ENCODE data around the gene NFKB2.
A peak's percentile ranks its signal among the peaks of the same experiment; 100 is the strongest.

NFKB2 gene

GRCh38 chr10:102400076-102400475 is 4.6 kb downstream of the NFKB2 start:
- H3K4me3 Mint-ChIP-seq = no peak overlapping the region
- H3K9me3 Mint-ChIP-seq = no peaks in the 10 kb centered on the region
- peak overlapping the region; percentile 63 for H3K27ac Mint-ChIP-seq
- peaks cover 47% of the 10 kb centered on the region for H3K36me3 Mint-ChIP-seq (ENCODE audit: low read depth)
- H3K27me3 Mint-ChIP-seq (ENCODE audit: low read depth) = no peaks in the 10 kb centered on the region
- peaks cover 34% of the 10 kb centered on the region for H3K4me1 Mint-ChIP-seq (ENCODE audit: low read depth)

DNA sequence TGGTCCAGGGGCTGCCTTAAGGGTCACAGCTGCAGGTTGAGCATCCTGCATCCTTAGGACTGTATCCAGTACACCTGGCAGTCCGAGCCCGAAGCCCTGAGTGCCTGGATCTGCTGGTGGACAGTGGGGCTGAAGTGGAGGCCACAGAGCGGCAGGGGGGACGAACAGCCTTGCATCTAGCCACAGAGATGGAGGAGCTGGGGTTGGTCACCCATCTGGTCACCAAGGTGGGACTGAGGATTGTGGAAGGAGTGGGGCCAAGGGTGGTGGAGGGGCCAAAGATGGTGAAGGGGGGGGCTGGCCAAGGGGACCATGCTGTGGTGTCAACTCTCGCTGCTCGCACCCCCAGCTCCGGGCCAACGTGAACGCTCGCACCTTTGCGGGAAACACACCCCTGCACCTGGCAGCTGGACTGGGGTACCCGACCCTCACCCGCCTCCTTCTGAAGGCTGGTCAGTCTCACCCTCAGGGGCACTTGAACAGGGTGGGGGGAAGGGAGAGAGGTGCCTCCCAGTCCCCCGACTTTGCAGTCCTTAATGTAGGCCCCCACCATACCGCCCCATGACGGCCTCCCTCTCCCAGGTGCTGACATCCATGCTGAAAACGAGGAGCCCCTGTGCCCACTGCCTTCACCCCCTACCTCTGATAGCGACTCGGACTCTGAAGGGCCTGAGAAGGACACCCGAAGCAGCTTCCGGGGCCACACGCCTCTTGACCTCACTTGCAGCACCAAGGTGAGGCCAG is 5.3 kb downstream of the NFKB2 start:
- no peak overlapping the region for H3K4me3 Mint-ChIP-seq

DNA sequence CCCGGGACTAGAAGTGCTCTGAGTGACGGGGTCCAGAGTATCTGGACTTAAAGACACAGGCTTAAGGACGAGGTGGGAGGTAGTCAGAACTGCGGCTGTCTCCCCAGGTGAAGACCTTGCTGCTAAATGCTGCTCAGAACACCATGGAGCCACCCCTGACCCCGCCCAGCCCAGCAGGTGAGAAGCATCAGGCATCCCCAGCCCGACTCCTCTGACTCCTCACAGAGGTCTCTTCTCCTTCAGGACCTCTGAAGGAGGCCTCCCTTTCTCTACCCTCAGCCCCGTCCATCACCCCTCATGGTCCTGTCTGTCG is 5.8 kb downstream of the NFKB2 start:
- H3K27ac Mint-ChIP-seq = no peak overlapping the region
- H3K27me3 Mint-ChIP-seq (ENCODE audit: low read depth) = no peaks in the 10 kb centered on the region
- H3K4me3 Mint-ChIP-seq = no peak overlapping the region
- H3K4me1 Mint-ChIP-seq (ENCODE audit: low read depth) = peaks cover 34% of the 10 kb centered on the region
- no peaks in the 10 kb centered on the region for H3K9me3 Mint-ChIP-seq
- H3K36me3 Mint-ChIP-seq (ENCODE audit: low read depth) = peaks cover 41% of the 10 kb centered on the region

More for the DNA sequence above, 5.3 kb downstream of the NFKB2 start:
- peaks cover 46% of the 10 kb centered on the region for H3K36me3 Mint-ChIP-seq (ENCODE audit: low read depth)
- H3K4me1 Mint-ChIP-seq (ENCODE audit: low read depth) = peaks cover 34% of the 10 kb centered on the region
- no peaks in the 10 kb centered on the region for H3K27me3 Mint-ChIP-seq (ENCODE audit: low read depth)
- H3K27ac Mint-ChIP-seq = no peak overlapping the region
- H3K9me3 Mint-ChIP-seq = no peaks in the 10 kb centered on the region

- H3K27me3 Mint-ChIP-seq (ENCODE audit: low read depth) = no peaks in the 10 kb centered on the region
- no peaks in the 10 kb centered on the region for H3K9me3 Mint-ChIP-seq
- H3K27ac Mint-ChIP-seq = no peak overlapping the region
- peaks cover 36% of the 10 kb centered on the region for H3K36me3 Mint-ChIP-seq (ENCODE audit: low read depth)
- H3K4me1 Mint-ChIP-seq (ENCODE audit: low read depth) = peaks cover 32% of the 10 kb centered on the region
- no peak overlapping the region for H3K4me3 Mint-ChIP-seq
Observed at GRCh38 chr10:102401735-102402511, 6.4 kb downstream of the NFKB2 start.

DNA sequence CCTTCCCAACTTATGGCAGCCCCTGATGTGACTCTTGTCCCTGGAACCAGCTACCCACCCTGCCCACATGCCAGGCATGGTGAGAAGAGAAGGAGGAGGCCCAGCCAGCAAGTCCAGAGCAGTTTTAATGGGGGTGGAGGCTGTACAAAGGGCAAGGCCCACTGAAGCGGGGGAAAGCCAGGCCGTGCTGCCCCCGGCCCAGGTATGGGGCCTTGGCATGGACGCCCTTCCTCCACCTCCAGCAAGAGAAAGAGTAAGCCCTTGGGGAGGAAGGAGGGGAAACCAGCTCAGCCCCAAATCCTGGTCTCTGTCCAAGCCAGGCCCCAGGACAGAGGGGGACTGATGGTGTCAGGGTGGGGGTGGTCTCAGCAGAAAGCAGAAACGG is 7.0 kb downstream of the NFKB2 start:
- no peaks in the 10 kb centered on the region for H3K27me3 Mint-ChIP-seq (ENCODE audit: low read depth)
- no peaks in the 10 kb centered on the region for H3K9me3 Mint-ChIP-seq
- H3K4me1 Mint-ChIP-seq (ENCODE audit: low read depth) = peaks cover 28% of the 10 kb centered on the region
- H3K27ac Mint-ChIP-seq = no peak overlapping the region
- H3K36me3 Mint-ChIP-seq (ENCODE audit: low read depth) = peaks cover 31% of the 10 kb centered on the region
- no peak overlapping the region for H3K4me3 Mint-ChIP-seq

GRCh38 chr10:102403115-102403514 is 7.6 kb downstream of the NFKB2 start:
- H3K27ac Mint-ChIP-seq = no peak overlapping the region
- H3K4me1 Mint-ChIP-seq (ENCODE audit: low read depth) = peaks cover 23% of the 10 kb centered on the region
- H3K27me3 Mint-ChIP-seq (ENCODE audit: low read depth) = peaks cover under 1% of the 10 kb centered on the region
- peaks cover 25% of the 10 kb centered on the region for H3K36me3 Mint-ChIP-seq (ENCODE audit: low read depth)
- no peaks in the 10 kb centered on the region for H3K9me3 Mint-ChIP-seq
- H3K4me3 Mint-ChIP-seq = no peak overlapping the region

DNA sequence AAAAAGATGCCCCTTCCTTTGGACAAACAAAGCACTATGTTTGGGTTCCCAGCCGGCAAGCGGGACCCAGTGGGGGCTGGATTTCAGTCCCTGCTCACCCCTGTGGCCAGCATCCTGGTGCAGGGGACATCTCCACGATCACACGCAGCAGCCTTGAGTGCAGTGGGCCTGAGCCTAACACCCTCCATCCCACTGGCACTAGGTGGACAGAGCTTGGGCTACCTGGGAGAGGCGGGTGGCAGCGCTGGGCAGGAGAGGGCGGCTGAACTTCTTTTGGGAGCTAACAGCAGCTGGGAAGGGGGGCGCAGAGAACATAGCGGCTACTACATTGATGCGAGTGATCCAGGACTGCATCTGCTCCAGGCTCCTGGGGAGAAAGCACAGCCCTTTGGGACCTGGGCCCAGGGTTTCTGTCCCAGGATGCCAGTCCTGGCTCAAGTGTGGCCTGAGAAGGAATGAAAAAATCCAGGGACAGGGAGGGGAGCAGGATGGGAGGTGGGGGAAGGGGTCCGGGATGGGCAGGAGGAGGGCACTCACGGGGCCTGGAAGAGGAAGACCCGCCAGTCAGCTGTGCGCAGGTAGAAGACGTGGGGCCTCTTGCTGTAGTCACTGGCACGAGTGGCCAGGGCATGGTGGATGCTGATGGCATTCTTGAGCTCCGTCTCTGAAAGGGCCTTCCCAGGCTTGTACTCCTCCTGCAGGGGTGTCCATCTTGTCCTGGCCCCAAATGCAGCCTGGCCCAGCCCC is 9.0 kb downstream of the NFKB2 start:
- Mint-ChIP-seq H3K36me3 (ENCODE audit: low read depth) (peaks cover 16% of the 10 kb centered on the region), H3K27me3 (ENCODE audit: low read depth) (peaks cover 7% of the 10 kb centered on the region), H3K9me3 (no peaks in the 10 kb centered on the region), H3K4me1 (ENCODE audit: low read depth) (peaks cover 21% of the 10 kb centered on the region), H3K27ac (no peak overlapping the region), H3K4me3 (no peak overlapping the region)

- peaks cover 23% of the 10 kb centered on the region for H3K4me1 Mint-ChIP-seq (ENCODE audit: low read depth)
- peaks cover 14% of the 10 kb centered on the region for H3K27me3 Mint-ChIP-seq (ENCODE audit: low read depth)
- peaks cover 12% of the 10 kb centered on the region for H3K36me3 Mint-ChIP-seq (ENCODE audit: low read depth)
- H3K4me3 Mint-ChIP-seq = no peak overlapping the region
- no peaks in the 10 kb centered on the region for H3K9me3 Mint-ChIP-seq
- H3K27ac Mint-ChIP-seq = no peak overlapping the region
Observed at GRCh38 chr10:102405108-102405571, 9.6 kb downstream of the NFKB2 start.

- peaks cover 20% of the 10 kb centered on the region for H3K4me1 Mint-ChIP-seq (ENCODE audit: low read depth)
- peak overlapping the region; percentile 37 for H3K27ac Mint-ChIP-seq
- H3K36me3 Mint-ChIP-seq (ENCODE audit: low read depth) = peaks cover 7% of the 10 kb centered on the region
Observed at GRCh38 chr10:102405632-102406031, 10.1 kb downstream of the NFKB2 start.

GRCh38 chr10:102406815-102407214 is 11.3 kb downstream of the NFKB2 start:
- H3K4me1 Mint-ChIP-seq (ENCODE audit: low read depth) = peaks cover 27% of the 10 kb centered on the region
- no peaks in the 10 kb centered on the region for H3K9me3 Mint-ChIP-seq
- no peak overlapping the region for H3K4me3 Mint-ChIP-seq

More at GRCh38 chr10:102405632-102406031, 10.1 kb downstream of the NFKB2 start:
- Mint-ChIP-seq H3K4me3 (peak overlapping the region; percentile 12), H3K27me3 (ENCODE audit: low read depth) (peaks cover 14% of the 10 kb centered on the region), H3K9me3 (no peaks in the 10 kb centered on the region)

GRCh38 chr10:102407425-102408130 is 12.1 kb downstream of the NFKB2 start:
- Mint-ChIP-seq H3K4me1 (ENCODE audit: low read depth) (peaks cover 27% of the 10 kb centered on the region), H3K27ac (peak overlapping the region; percentile 15), H3K4me3 (peak overlapping the region; percentile 4), H3K36me3 (ENCODE audit: low read depth) (peaks cover 2% of the 10 kb centered on the region), H3K9me3 (no peaks in the 10 kb centered on the region), H3K27me3 (ENCODE audit: low read depth) (peaks cover 23% of the 10 kb centered on the region)

More at GRCh38 chr10:102406815-102407214, 11.3 kb downstream of the NFKB2 start:
- H3K36me3 Mint-ChIP-seq (ENCODE audit: low read depth) = peaks cover 4% of the 10 kb centered on the region
- peak overlapping the region; percentile 77 for H3K27ac Mint-ChIP-seq
- peaks cover 23% of the 10 kb centered on the region for H3K27me3 Mint-ChIP-seq (ENCODE audit: low read depth)

DNA sequence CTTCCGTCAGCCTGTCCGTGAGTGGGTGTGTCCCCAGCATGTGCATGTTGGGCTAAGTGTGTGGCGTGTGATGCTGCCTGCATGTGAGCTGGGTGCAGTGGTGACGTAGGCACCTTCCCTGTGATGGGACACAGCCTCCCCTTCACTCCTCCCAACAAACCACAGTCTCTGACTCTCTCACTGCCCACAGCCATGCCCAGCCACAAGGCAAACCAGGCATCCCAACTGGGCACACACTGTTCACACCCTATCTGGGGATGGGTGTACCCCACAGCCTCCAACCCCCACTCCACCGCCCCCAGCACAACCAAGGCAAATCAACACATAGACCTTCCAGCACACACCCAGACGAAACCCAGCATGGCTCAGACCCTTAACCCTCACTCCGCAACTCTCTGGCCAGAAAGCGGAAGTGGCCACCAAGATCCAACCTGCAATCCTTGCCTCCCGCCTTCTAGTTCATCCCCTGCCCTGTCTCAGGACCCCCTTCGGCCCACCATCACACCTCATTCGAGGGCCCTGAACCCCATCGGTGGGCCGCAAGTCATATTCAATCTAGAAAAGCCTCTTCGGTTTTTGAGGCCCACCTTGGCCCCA is 12.7 kb downstream of the NFKB2 start:
- Mint-ChIP-seq H3K27me3 (ENCODE audit: low read depth) (peaks cover 23% of the 10 kb centered on the region), H3K27ac (peak overlapping the region; percentile 16), H3K4me1 (ENCODE audit: low read depth) (peaks cover 32% of the 10 kb centered on the region)

GRCh38 chr10:102408728-102409603 is 13.5 kb downstream of the NFKB2 start:
- Mint-ChIP-seq H3K4me1 (ENCODE audit: low read depth) (peaks cover 34% of the 10 kb centered on the region), H3K27ac (no peak overlapping the region), H3K36me3 (ENCODE audit: low read depth) (peaks cover 2% of the 10 kb centered on the region), H3K4me3 (peak overlapping the region; percentile 70), H3K27me3 (ENCODE audit: low read depth) (peaks cover 23% of the 10 kb centered on the region), H3K9me3 (no peaks in the 10 kb centered on the region)

More for the DNA sequence above, 12.7 kb downstream of the NFKB2 start:
- peaks cover 2% of the 10 kb centered on the region for H3K36me3 Mint-ChIP-seq (ENCODE audit: low read depth)
- no peaks in the 10 kb centered on the region for H3K9me3 Mint-ChIP-seq
- peak overlapping the region; percentile 75 for H3K4me3 Mint-ChIP-seq

Measured in T-helper 1 cell treated with Interleukin-12 subunit alpha and Interleukin-12 subunit beta and Interleukin-4 antibody, amounts not matched to agents 30 μg/mL and 1 μg/mL, for 36 hours (primary cell).